OCI-LY7 (cell line): ENCODE results near the gene SYNGR2. TPM values are rescaled to one million over a fixed set of nuclear protein-coding genes. Genes with fewer than 3 reads are reported as not detected.
A peak's percentile ranks its signal among the peaks of the same experiment; 100 is the strongest.

Source experiments
- BruUV-seq: library from RNA; stranded (reverse); fragments of 400-500 nt; replicated peaks from 2 replicates; lab custom pipeline; 2021; lab: Mats Ljungman, UMichigan
- CTCF ChIA-PET: fragments of 300-600 bp; sonication (Branson Sonifier 250); formaldehyde crosslinking; loops from one replicate; lab custom pipeline; 2022; ENCODE audit warnings: antibody characterized with exemption; ENCODE audit not compliant: unreplicated experiment; lab: Charles Lee
- POLR2A ChIA-PET: fragments of 300-600 bp; sonication (Branson Sonifier 250); formaldehyde crosslinking; loops from one replicate; lab custom pipeline; 2022; ENCODE audit warnings: antibody characterized with exemption; lab: Charles Lee
- DNase-seq: peaks from one replicate; pipeline ENCODE4 v3.0.0-alpha.2; 2015; ENCODE audit warnings: low spot score
- H2AFZ ChIP-seq: fragments of 200-600 bp; sonication (generic), shearing (Covaris generic); 2 replicates; pipeline ENCODE4 v1.6.1; 2014; ENCODE audit warnings: mild to moderate bottlenecking, antibody characterized with exemption, low read length, moderate library complexity
- H3K27ac ChIP-seq: fragments of 200-600 bp; sonication (generic); 2 replicates; pipeline ENCODE4 v1.5.1; 2014; ENCODE audit warnings: mixed run types, low read depth, mild to moderate bottlenecking, moderate library complexity, low read length, inconsistent platforms; ENCODE audit not compliant: poor library complexity, severe bottlenecking
- H3K36me3 ChIP-seq: fragments of 200-600 bp; sonication (generic); 2 replicates; pipeline ENCODE4 v1.6.1; 2014; ENCODE audit warnings: mild to moderate bottlenecking, antibody characterized with exemption, low read length, moderate library complexity, mixed read lengths; ENCODE audit not compliant: insufficient read depth
- H3K4me1 ChIP-seq: fragments of 200-600 bp; sonication (generic); 2 replicates; pipeline ENCODE4 v1.5.1; 2014; ENCODE audit warnings: mild to moderate bottlenecking, low read length; ENCODE audit not compliant: insufficient read depth, poor library complexity, severe bottlenecking
- H3K4me2 ChIP-seq: fragments of 200-600 bp; sonication (generic); 2 replicates; pipeline ENCODE4 v1.6.1; 2014; ENCODE audit warnings: mild to moderate bottlenecking, low read length
- H3K4me3 ChIP-seq: fragments of 200-600 bp; sonication (generic); 2 replicates; pipeline ENCODE4 v1.5.1; 2014; ENCODE audit warnings: mild to moderate bottlenecking, low read depth, low read length; ENCODE audit not compliant: poor library complexity, severe bottlenecking
- H3K79me2 ChIP-seq: fragments of 200-600 bp; sonication (generic); 2 replicates; pipeline ENCODE4 v1.6.1; 2016; ENCODE audit warnings: low read depth, mild to moderate bottlenecking, low read length, moderate library complexity, mixed read lengths; ENCODE audit not compliant: insufficient read depth
- H3K9me2 ChIP-seq: fragments of 200-600 bp; sonication (generic); 2 replicates; pipeline ENCODE4 v1.6.1; 2016; ENCODE audit warnings: mild to moderate bottlenecking, low read length, mixed read lengths; ENCODE audit not compliant: insufficient read depth
- H3K9me3 ChIP-seq: fragments of 200-600 bp; sonication (generic); 2 replicates; pipeline ENCODE4 v1.6.1; 2014; ENCODE audit warnings: mild to moderate bottlenecking, mixed run types, low read length, mixed read lengths
- H4K20me1 ChIP-seq: fragments of 200-600 bp; sonication (generic); 2 replicates; pipeline ENCODE4 v1.6.1; 2014; ENCODE audit warnings: mild to moderate bottlenecking, antibody characterized with exemption, low read length, moderate library complexity, mixed read lengths; ENCODE audit not compliant: insufficient read depth
- CTCF ChIP-seq: fragments of 200-600 bp; sonication (generic); conservative IDR thresholded peaks from 2 replicates; pipeline ENCODE4 v1.5.1; 2014; ENCODE audit warnings: mild to moderate bottlenecking, antibody characterized with exemption, low read length, moderate library complexity, mixed read lengths
- EZH2phosphoT487 ChIP-seq: fragments of 200-600 bp; sonication (generic); IDR thresholded peaks from 2 replicates; pipeline ENCODE4 v1.6.1; 2018; ENCODE audit warnings: low read depth, borderline replicate concordance, mild to moderate bottlenecking, mixed run types, antibody characterized with exemption, low read length, moderate library complexity, mixed read lengths
- intact Hi-C: fragments of 100-400 bp; cut with micrococcal nuclease; formaldehyde crosslinking; loops from one replicate; pipeline ENCODE4 v1.10.0; 2022; ENCODE audit not compliant: unreplicated experiment
- total RNA-seq, 2 experiments: library from RNA; depleted of rRNA in 1 of 2; stranded (reverse); fragments of >200 nt in 1 of 2; shearing (Covaris generic) in 1 of 2; gene quantifications; 2 replicates each; pipeline ENCODE4 v1.2.3, GENCODE V29; 2014 to 2022

Gene SYNGR2
- total RNA-seq, 2 experiments from 2014 or later = 35.4 to 44.9 TPM

GRCh38 chr17:78144736-78145641, 23.4 kb upstream of the SYNGR2 start:
- Histone ChIP-seq H2AFZ (no peak overlapping the region), H3K4me2 (no peak overlapping the region), H3K4me3 (no peak overlapping the region), H3K36me3 (peaks cover 13% of the 10 kb centered on the region), H3K9me3 (no peaks in the 10 kb centered on the region), H4K20me1 (no peaks in the 10 kb centered on the region), H3K79me2 (no peaks in the 10 kb centered on the region), H3K9me2 (no peaks in the 10 kb centered on the region), H3K27ac (no peak overlapping the region), H3K4me1 (peaks cover 37% of the 10 kb centered on the region)
- no peak for DNase-seq
- no TSS peak for BruUV-seq
- intact Hi-C loops = no loop called here
- TF ChIP-seq EZH2phosphoT487 (no peak), CTCF (no peak)
- POLR2A ChIA-PET = interaction anchor here (0.8 to 1.0 kb wide), 2 partner anchors 8 to 10 kb away, joined by 3 read pairs; no protein-coding TSS in a partner anchor
- CTCF ChIA-PET = no interaction called here

GRCh38 chr17:78146471-78146869, 21.9 kb upstream of the SYNGR2 start:
- no peak overlapping the region for H3K4me3 ChIP-seq
- H3K9me3 ChIP-seq = no peaks in the 10 kb centered on the region
- H3K4me2 ChIP-seq = peak overlapping the region; percentile 72
- BruUV-seq = no TSS peak
- H3K36me3 ChIP-seq = peaks cover 10% of the 10 kb centered on the region
- peaks cover 35% of the 10 kb centered on the region for H3K4me1 ChIP-seq
- no peak overlapping the region; the same call in 1 of the 2 replicates for H2AFZ ChIP-seq
- DNase-seq = no peak
- no peaks in the 10 kb centered on the region for H4K20me1 ChIP-seq
- H3K27ac ChIP-seq = no peak overlapping the region
- POLR2A ChIA-PET = interaction anchor here (0.5 kb wide), 1 partner anchor 67 kb away, joined by 3 read pairs; the partner anchor contains the start of gene BIRC5
- intact Hi-C loops = no loop called here
- no peaks in the 10 kb centered on the region for H3K79me2 ChIP-seq
- CTCF ChIA-PET = no interaction called here
- TF ChIP-seq CTCF (no peak), EZH2phosphoT487 (no peak)
- no peaks in the 10 kb centered on the region for H3K9me2 ChIP-seq

GRCh38 chr17:78146881-78147280, 21.5 kb upstream of the SYNGR2 start:
- no peaks in the 10 kb centered on the region for H3K79me2 ChIP-seq
- ChIA-PET CTCF (no interaction called here), POLR2A (interaction anchor here (0.5 to 1.1 kb wide), 3 partner anchors 15 to 67 kb away, joined by 3 to 8 read pairs (median 3); partner anchors contain the start of genes BIRC5 and TMC8)
- no peaks in the 10 kb centered on the region for H3K9me2 ChIP-seq
- TF ChIP-seq EZH2phosphoT487 (no peak), CTCF (no peak)
- peaks cover 6% of the 10 kb centered on the region for H3K36me3 ChIP-seq
- DNase-seq = no peak
- no peak overlapping the region; the same call in 1 of the 2 replicates for H2AFZ ChIP-seq
- peak overlapping the region; percentile 72 for H3K4me2 ChIP-seq
- no peaks in the 10 kb centered on the region for H4K20me1 ChIP-seq
- peak overlapping the region; percentile 29 for H3K4me3 ChIP-seq
- H3K4me1 ChIP-seq = peaks cover 39% of the 10 kb centered on the region
- no TSS peak for BruUV-seq
- intact Hi-C loops = no loop called here
- peak overlapping the region; percentile 68 for H3K27ac ChIP-seq
- no peaks in the 10 kb centered on the region for H3K9me3 ChIP-seq
